H1 (cell line): Measurements from ENCODE around the gene KIAA0513. TPM values are rescaled to one million over a fixed set of nuclear protein-coding genes. Genes with fewer than 3 reads are reported as not detected.

Experiments used
- CEBPB ChIP-seq: IDR thresholded peaks from 2 replicates; pipeline ENCODE4 v1.6.1; 2012; ENCODE audit warnings: low read depth, low read length
- FOSL1 ChIP-seq: IDR thresholded peaks from 2 replicates; pipeline ENCODE4 v1.6.1; 2011; ENCODE audit warnings: mild to moderate bottlenecking, low read depth, low read length, moderate library complexity; ENCODE audit not compliant: insufficient read depth
- KDM1A ChIP-seq: fragments of 200-600, 300-600 bp; sonication (generic); IDR thresholded peaks from 2 replicates; pipeline ENCODE4 v1.7.1; 2016; ENCODE audit warnings: mild to moderate bottlenecking, low read length, borderline replicate concordance
- RAD21 ChIP-seq, 2 experiments: IDR thresholded peaks in 1 of 2; conservative IDR thresholded peaks in 1 of 2; 2 replicates each; pipeline ENCODE4 v1.6.1; 2011; ENCODE audit warnings: low read depth in 2 of 2, low read length in 2 of 2, improper control_type of control experiment in 1 of 2, inconsistent platforms in 1 of 2, mild to moderate bottlenecking in 1 of 2, moderate library complexity in 1 of 2
- RBBP5 ChIP-seq: IDR thresholded peaks from 2 replicates; pipeline ENCODE4 v1.7.1; 2012; ENCODE audit warnings: low read depth, mild to moderate bottlenecking, inconsistent platforms, low read length, moderate library complexity, borderline replicate concordance
- RFX5 ChIP-seq: IDR thresholded peaks from 2 replicates; pipeline ENCODE4 v1.6.1; 2011; ENCODE audit warnings: low read depth, low read length, improper control_type of control experiment, borderline replicate concordance
- polyA plus RNA-seq, 7 experiments: library from polyadenylated mRNA; depleted of rRNA in 3 of 7; stranded (reverse) in 5 of 7; unstranded in 2 of 7; fragments of >200 nt in 5 of 7; fragments of 200-250 nt in 2 of 7; gene quantifications; 1 replicate in 5 of 7; 2 replicates in 1 of 7; 4 replicates in 1 of 7; pipeline versions ENCODE4 v1.2.1 to v1.2.3, GENCODE V29; 2011 to 2013; ENCODE audit warnings: missing spikeins in 2 of 7, mixed read lengths in 2 of 7
- total RNA-seq: library from RNA; stranded (reverse); fragmentation: NEBNext Ultra II Directional; extraction: Animal tissue kit (Norgen Biotek cat#: 25700); gene quantifications from 2 replicates; pipeline ENCODE4 v1.2.1, GENCODE V29; 2021

KIAA0513 gene
- total and polyA plus RNA-seq, 2 of the 8 experiments (the other 6 are each of a cell fraction or from before 2014, with no cell fraction given): 2.1 to 6.1 TPM

GRCh38 chr16:85077576-85078125 is 50.1 kb downstream of the KIAA0513 start (continued):
- TF ChIP-seq RFX5 (no peak), RBBP5 (no peak), RAD21 (IDR thresholded peaks at IDR 0.05 in 1 of 2, conservative IDR thresholded peaks at IDR 0.05 in 1 of 2; ENCODE audit: low read depth in 2 of 2, low read length in 2 of 2) (no peak), CEBPB (no peak), KDM1A (no peak), FOSL1 (no peak)
